C1 segment of cervical spinal cord (tissue), 14 donors: ENCODE data around the gene AGAP3.

Source experiments
- DNase-seq, 14 donors: peaks; one replicate each; lab custom pipeline; 2025; lab: John Stamatoyannopoulos, UW

The AGAP3 gene

GRCh38 chr7:151123158-151123821, 37.0 kb downstream of the AGAP3 start:
- DNase-seq: no peak

- peak in 12 of 14 donors; percentile 33 to 76 (median 60) for DNase-seq
Measured at GRCh38 chr7:151123822-151124464, 37.7 kb downstream of the AGAP3 start.

- DNase-seq: no peak
Measured at GRCh38 chr7:151124481-151124880, 38.2 kb downstream of the AGAP3 start.

GRCh38 chr7:151124899-151125399, 38.7 kb downstream of the AGAP3 start:
- no peak for DNase-seq

- DNase-seq: no peak
Measured at GRCh38 chr7:151125470-151125845, 39.2 kb downstream of the AGAP3 start.

- no peak for DNase-seq
Measured at GRCh38 chr7:151125846-151126481, 39.7 kb downstream of the AGAP3 start.

- DNase-seq: no peak
Measured at GRCh38 chr7:151126491-151127137, 40.3 kb downstream of the AGAP3 start.

GRCh38 chr7:151128144-151128543, 41.9 kb downstream of the AGAP3 start:
- no peak for DNase-seq

GRCh38 chr7:151128716-151129115, 42.4 kb downstream of the AGAP3 start:
- no peak for DNase-seq

GRCh38 chr7:151129117-151129959, 43.1 kb downstream of the AGAP3 start:
- DNase-seq: no peak

- DNase-seq: peak in 1 of 14 donors; percentile 20
Measured at GRCh38 chr7:151129960-151130591, 43.8 kb downstream of the AGAP3 start.

- DNase-seq: no peak
Measured at GRCh38 chr7:151130741-151131157, 44.5 kb downstream of the AGAP3 start.

- DNase-seq: peak in 1 of 14 donors; percentile 54
Measured at GRCh38 chr7:151131224-151131591, 44.9 kb downstream of the AGAP3 start.

- peak in 8 of 14 donors; percentile 14 to 81 (median 51) for DNase-seq
Measured at GRCh38 chr7:151131592-151132293, 45.5 kb downstream of the AGAP3 start.

GRCh38 chr7:151132461-151133205, 46.4 kb downstream of the AGAP3 start:
- DNase-seq: no peak

GRCh38 chr7:151133266-151133985, 47.2 kb downstream of the AGAP3 start:
- no peak for DNase-seq

- no peak for DNase-seq
Measured at GRCh38 chr7:151133986-151134742, 47.9 kb downstream of the AGAP3 start.
